ENCODE data around the gene PCSK6.

Gene PCSK6

GRCh38 chr15:101489599-101490407, at the start of gene PCSK6:
PCSK6 (minus strand) TSS chr15:101489707; CDS start chr15:101489670, 37 bp downstream.
- DNase-seq, result no peak

DNA sequence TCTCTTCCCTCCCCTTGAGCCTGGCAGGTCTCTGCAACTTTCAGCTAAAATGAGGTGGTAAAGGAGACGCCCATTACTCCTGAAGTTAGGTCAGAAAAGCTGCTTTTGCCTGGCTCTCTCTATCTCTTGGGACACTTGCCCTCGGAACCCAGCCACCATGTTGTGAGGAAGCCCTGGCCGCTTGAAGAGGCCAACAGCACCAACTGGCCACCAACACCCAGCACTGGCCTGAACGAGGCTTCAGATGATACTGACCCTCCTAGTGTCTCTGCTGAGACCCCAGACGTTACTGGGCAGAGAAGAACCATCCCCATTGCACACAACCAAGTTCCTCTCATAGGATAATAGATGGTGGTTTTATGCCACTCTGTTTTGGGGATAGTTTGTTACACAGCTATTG, 49.5 kb upstream of the PCSK6 start:
- no peak for DNase-seq

GRCh38 chr15:101538177-101538576, 48.7 kb upstream of the PCSK6 start:
- no peak for DNase-seq

GRCh38 chr15:101537483-101538080, 48.1 kb upstream of the PCSK6 start:
- no peak for DNase-seq

GRCh38 chr15:101536875-101537405, 47.4 kb upstream of the PCSK6 start:
- no peak for DNase-seq

DNA sequence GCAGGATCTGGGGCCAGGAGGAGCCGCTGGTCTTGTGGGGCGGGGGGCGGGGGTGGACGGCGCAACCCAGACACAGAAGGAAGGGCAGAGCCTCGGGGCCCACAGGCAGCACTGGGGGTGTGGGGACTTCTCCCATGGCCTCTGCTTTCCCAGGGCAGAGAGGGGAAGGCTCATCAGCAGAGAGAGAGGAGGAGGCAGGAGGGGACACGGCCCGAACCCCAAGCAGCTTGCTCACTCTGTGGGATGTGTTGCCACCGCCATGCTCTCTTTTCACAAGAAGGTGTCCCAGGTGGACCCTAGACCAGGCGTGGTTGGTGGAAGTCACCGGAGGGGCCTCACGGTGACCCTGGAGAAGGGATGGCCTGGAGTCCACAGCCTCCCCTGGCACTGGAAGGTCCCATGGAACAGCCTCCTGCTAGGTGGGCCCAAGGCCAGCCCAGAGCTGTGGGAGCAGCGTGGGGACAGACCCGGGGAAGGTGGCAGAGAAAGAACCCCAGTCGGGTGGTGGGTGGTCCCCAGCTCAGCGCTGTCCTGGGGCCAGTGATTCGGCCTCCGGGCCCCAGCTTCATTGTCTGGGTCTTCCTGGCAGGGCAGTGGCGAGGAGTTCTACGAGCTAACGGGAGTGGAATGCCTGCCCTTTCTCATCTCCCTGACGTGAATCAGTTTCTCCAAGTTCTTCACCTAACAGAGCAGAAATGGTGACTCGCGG, 46.8 kb upstream of the PCSK6 start:
- no peak for DNase-seq

DNA sequence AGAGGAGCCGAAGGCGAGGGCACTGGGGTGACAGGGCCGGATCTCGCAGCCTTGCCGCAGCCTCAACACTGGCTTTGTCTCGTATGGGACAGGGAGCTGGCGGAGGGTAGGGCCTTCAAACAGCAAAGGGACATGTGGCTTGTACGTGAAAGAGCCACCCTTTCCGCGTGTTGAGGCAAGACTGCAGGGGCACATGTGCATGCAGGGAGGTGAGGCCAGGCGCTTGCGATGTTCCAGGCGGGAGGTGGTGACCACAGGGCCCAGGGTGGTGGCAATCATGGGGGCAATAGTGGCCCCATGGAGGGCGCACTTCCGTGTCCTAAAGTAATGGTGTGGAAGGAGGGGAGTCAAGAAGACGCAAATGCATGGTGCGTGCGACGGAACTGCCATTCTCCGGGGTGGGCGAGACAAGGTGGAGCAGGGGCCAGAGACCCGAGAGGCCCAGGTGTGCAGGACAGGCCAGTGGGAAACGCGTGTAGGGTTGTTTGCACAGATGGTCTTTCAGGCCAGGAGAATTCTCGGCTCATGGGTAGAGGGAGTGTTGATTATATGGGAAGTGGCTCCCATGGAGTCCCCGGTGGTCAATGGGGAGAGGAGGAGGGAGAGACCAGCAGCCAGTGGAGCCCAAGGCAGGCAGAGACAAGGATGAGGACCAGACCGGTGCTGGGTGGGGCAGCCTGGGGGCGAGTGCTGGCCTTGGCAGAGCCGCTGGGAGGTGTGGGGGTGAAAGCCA, 45.8 kb upstream of the PCSK6 start:
- no peak for DNase-seq

GRCh38 chr15:101534376-101534970, 45.0 kb upstream of the PCSK6 start:
- no peak for DNase-seq

GRCh38 chr15:101533371-101534140, 44.0 kb upstream of the PCSK6 start:
- no peak for DNase-seq

GRCh38 chr15:101532865-101533264, 43.4 kb upstream of the PCSK6 start:
- DNase-seq, result no peak

GRCh38 chr15:101531170-101531569, 41.7 kb upstream of the PCSK6 start:
- no peak for DNase-seq

- no peak for DNase-seq
Observed at GRCh38 chr15:101530224-101530958, 40.9 kb upstream of the PCSK6 start.

DNA sequence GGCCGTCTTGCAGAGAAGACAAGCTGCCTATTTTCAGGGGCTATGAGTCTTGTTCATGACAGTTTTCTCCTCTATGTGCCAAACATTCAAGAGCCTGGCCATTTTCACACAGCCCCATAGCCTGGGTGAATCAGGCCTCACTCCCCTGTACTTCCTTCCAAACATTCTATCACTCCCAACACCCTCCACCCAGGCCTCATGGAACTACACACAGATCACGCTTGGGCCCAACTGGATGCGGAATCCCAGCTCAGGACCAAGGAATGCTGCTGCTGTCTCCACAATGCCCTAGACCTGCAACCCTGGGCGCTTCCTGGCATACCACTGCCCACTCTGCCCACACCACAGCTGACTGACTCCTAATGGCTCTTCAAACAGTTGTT, 39.4 kb upstream of the PCSK6 start:
- no peak for DNase-seq

- no peak for DNase-seq
Observed at GRCh38 chr15:101528108-101528916, 38.8 kb upstream of the PCSK6 start.

GRCh38 chr15:101526890-101527289, 37.4 kb upstream of the PCSK6 start:
- no peak for DNase-seq

DNA sequence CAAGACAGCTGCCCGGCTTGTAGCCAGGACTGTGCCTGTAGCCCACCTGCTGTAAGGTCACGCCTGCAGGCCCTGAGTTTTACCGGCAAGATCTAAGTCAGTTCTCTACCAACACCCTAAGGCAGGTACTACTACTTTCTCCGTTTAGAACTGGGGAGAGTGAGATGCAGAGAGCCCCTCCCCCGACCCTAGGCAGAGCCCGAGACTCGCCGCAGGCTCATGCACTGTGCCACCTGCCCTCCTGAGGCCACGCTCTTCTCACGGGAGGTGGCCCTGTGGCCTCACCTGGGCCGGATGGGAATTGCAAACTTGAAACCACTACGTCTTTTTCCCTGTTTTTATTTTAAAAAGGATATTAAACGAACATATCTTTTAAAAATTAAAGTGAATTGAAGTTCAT, 36.9 kb upstream of the PCSK6 start:
- DNase-seq, result no peak

DNA sequence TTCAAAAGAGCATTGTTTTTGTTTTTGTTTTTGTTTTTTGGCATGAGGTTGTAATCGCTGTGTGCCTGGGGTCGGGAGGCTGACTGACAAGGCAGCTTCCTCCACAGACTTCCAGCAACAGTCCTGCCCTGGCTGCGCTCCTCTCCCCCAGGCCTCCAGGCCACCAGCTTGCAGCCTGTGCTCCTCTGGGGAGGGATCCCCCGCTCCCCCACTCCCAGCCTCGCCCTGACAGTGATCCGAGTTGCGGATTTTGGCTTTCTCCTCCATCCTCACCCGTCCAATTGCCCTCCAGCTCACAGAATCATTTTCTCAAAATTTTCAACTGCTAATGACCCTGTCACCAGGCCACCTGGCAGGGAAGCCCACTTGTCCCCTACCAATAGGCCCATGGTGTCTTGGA, 36.5 kb upstream of the PCSK6 start:
- no peak for DNase-seq

GRCh38 chr15:101525087-101525669, 35.7 kb upstream of the PCSK6 start:
- no peak for DNase-seq

- no peak for DNase-seq
Observed at GRCh38 chr15:101523560-101523940, 34.0 kb upstream of the PCSK6 start.
